GM19463 (cell line): ENCODE results near the gene SCUBE2.
"Not testable (repeated sequence)": the region's sequence is repeated elsewhere in the genome, so short reads cannot be mapped to it uniquely, and the experiment has no call there.

Source experiments
- ATAC-seq: cut with Tn5 transposase; IDR thresholded peaks from one replicate; pipeline ENCODE4 v1.9.1; 2021; ENCODE audit warnings: mild to moderate bottlenecking, moderate library complexity; ENCODE audit not compliant: unreplicated experiment

SCUBE2 gene

DNA sequence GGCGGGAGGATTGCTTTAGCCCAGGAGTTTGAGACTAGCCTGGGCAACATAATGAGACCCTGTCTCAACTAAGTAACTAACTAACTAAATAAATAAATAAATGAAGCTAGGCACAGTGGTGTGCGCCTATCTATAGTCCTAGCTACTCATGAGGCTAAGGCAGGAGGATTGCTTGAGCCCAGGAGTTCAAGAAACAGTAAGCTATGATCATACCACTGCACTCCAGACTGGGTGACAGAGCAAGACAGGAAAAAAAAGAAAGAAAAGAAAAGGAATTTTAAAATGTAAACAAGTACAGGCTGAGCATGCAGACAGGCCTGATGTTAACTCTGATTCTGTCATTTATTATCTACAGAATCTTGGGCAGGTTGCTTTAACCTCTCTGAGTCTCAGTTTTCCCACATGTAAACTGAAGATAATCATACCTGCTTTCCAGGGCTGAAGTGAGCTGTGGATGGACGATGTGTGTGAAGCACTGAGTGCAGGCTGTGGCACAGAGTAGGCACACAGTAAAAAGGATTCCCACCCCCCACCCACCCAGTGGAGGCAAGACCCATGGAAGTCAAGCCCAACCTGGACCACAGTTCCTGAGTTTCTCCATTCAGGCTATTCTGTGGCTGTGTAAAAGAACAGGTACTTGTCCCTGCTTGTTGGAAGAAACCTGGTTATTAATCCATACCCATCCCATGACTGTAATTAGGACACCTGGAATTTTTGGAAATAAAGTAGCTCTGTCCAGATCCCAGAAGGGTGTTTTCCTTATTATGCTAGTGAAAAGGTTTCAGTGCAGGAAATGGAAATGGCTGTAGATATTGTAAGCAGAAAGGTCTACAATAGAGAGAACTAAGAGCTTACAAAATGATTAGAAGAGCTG lies 18.7 kb upstream of the SCUBE2 start:
- no peak for ATAC-seq

DNA sequence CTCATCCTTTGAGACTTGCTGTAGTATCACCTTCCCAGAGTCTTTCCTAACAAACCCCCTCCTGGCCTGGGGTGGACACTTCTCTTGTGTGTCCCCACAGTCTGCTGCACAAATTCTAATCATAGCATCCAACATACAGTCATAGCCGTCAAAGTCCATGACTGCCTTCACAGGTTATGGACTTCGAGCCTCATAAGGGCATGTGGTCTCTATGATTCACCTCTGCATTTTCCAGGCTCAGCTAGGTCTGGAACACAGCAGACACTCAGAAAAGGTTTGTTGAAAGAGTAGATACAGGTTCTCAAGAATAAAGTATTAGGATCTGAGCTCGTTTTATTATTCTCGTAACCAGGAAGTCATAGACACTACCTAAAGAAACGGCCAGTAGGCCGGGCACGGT lies 13.2 kb upstream of the SCUBE2 start:
- no peak for ATAC-seq

GRCh38 chr11:9103542-9104276 lies 12.3 kb upstream of the SCUBE2 start:
- ATAC-seq: no peak

GRCh38 chr11:9099617-9100016 lies 8.2 kb upstream of the SCUBE2 start:
- ATAC-seq: no peak

DNA sequence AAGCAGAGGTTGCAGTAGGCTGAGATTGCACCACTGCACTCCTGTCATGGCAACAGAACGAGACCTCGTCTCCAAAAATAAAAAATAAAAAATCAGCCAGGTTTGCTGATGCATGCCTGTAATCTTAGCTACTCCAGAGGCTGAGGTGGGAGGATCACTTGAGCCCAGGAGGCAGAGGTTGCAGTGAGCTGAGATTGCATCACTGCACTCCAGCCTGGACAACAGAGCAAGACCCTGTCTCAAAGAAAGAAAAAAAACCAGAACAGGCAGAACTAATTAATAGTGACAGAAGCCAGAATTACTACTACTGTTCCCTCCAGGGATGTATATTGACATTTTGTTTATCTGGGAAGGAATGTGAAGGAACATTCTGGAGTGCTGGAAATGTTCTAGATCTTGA lies 7.1 kb upstream of the SCUBE2 start:
- not testable (repeated sequence) for ATAC-seq

DNA sequence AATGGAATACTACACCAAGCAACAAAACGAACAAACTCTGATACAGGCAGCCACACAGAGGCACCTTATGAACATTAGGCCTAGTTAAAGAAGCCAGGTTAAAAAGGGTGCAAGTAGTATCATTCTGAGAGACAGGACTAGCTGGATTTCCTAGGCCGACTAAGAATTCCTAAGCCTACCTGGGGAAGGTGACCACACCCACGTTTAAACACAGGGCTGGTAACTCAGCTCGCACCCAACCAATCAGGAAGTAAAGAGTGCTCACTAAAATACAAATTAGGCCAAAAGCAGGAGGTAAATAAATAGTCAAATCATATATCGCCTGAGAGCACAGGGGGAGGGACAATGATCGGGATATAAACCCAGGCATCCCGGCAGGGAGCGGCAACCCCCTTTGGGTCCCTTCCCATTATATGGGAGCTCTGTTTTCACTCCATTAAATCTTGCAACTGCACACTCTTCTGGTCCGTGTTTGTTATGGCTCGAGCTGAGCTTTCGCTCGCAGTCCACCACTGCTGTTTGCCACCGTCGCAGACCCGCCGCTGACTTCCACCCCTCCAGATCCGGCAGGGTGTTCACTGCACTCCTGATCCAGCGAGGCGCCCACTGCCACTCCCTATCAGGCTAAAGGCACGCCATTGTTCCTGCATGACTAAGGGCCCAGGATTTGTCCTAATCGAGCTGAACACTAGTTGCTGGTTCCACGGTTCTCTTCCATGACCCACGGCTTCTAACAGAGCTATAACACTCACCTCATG lies 6.0 kb upstream of the SCUBE2 start:
- ATAC-seq: not testable (repeated sequence)

DNA sequence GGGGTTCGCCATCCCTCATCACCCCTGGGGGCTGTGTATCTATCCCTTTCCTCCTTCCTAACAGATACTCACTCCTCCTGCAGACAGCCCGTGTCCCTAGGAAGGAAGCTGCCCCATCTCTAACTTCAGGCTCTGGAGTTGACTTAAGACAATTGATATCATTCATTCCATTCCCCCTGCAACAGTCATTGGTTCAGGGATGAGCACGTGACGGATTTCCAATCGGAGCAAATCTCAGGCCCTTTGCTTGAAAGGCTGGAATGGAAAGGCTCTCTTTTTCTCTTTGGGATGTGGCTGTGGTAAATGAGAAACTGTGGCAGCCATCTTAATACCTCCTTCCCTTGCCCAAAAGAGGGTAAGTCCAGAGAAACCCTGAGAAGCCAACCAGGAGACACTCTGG lies 5.0 kb upstream of the SCUBE2 start:
- ATAC-seq: no peak

- no peak for ATAC-seq
Observed at GRCh38 chr11:9095421-9095820, 4.0 kb upstream of the SCUBE2 start.

GRCh38 chr11:9094420-9094819 lies 3.0 kb upstream of the SCUBE2 start:
- ATAC-seq: no peak

DNA sequence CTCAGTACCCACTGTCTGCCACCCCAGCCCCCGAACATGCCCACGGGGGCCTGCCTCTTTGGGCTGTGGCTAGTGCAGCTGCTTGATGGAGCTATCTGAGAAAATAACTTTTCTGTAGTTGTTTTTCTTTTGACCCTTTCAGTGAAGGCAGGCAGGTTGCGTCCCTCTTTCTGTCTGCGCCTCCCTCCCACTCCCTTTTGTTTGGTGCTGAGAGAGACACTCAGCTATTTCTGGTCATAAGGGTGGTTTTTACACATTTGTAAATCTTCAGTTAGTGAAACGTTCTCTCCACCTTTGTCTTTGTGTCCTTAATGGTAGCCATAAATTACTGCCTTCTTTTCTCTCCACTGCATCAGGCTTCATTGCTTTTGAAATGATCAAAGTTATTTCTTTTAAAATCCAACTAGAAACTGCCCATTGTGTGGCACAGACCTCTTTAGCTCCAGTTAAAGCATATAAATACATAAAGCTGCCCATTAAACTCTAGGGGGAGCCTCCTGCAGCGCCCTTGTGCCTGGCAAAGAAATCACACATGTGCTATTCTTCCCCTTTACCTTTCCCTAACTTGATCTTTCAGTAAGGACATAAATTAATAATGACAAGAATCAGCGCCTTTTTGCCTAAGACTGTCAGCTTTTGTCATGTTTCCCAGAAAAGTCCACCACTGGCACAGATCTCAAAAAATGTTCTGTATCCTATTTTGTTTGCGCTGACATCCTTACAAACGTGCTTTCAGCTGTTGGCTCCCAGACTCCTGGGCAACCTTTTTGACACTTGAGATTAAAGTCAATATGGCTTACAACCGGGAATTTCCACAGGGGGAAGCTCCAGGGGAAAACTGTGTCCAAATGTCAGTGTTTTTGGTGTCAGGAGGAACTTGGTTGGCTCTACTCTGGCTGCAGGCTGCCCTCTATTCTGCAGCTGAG lies 1.7 kb upstream of the SCUBE2 start:
- ATAC-seq: no peak

DNA sequence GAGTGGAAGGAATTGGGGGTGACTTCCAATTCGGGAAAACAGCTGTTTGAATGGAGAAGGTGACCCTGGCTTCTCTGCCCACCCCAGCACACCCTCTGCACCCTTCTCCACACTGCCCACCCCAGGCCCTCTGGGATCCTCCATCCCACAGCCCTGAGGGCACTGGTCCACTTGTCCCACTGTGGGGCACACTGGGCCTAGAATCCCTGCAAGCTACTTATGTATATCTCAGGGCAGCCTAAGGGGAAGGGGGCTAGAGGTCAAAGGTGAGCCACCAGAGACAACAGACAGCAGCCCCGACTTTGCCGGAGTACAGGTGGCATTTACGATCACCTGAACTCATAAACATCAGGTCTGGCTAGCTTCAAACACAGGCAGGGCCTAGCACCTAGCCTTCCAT lies 673 bp upstream of the SCUBE2 start:
- no peak for ATAC-seq

GRCh38 chr11:9090488-9091043 lies 833 bp downstream of the SCUBE2 start:
- no peak for ATAC-seq

DNA sequence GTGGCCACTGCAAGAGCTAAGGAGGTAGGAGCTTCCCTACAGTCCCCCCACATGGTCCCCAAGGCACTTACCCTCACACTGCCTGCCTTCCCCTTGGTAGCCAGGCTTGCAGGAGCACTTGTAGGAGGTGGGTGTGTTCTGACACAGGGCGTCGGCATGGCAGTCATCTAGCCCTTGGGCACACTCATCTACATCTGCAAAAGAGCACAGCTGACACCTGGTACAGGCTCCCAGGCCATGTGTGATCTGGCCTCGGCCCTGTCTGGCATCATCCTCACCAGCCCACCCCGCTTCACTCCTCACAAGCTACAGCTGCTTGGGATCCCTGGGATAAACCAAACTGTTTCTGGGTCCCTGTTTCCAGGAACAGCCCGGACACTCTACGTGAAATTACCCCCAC lies 1.8 kb downstream of the SCUBE2 start:
- ATAC-seq: no peak

- no peak for ATAC-seq
Observed at GRCh38 chr11:9089061-9089460, 2.3 kb downstream of the SCUBE2 start.

GRCh38 chr11:9082575-9082974 lies 8.8 kb downstream of the SCUBE2 start:
- no peak for ATAC-seq

GRCh38 chr11:9081153-9081552 lies 10.2 kb downstream of the SCUBE2 start:
- ATAC-seq: no peak

GRCh38 chr11:9078113-9079086 lies 13.0 kb downstream of the SCUBE2 start:
- no peak for ATAC-seq

- no peak for ATAC-seq
Observed at GRCh38 chr11:9077164-9077563, 14.2 kb downstream of the SCUBE2 start.

DNA sequence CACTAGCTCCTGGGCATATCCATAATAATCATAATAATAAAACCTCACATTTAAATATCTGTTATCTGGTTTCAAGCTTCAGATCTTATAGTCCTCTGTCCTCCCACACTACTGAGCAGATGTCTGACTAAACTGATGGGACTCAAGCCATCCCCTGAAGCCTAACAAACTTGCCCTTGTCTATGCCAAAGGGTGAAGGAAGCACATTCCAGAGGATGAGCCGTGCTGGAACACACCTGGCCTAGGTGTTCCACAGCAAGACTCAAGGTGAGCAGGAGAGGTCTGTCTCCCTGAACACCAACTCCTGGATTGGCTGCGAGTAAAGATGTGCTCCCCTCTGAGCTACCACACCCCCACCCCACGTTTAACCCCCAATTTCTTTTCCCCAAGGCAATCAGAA lies 14.7 kb downstream of the SCUBE2 start:
- ATAC-seq: no peak
